ENCODE data around the gene TRERF1. TPM values are rescaled to one million over a fixed set of nuclear protein-coding genes. Genes with fewer than 3 reads are reported as not detected.

TRERF1 gene
- total and polyA plus RNA-seq, 2 experiments from 2014 or later: 11.2 to 20.6 TPM

DNA sequence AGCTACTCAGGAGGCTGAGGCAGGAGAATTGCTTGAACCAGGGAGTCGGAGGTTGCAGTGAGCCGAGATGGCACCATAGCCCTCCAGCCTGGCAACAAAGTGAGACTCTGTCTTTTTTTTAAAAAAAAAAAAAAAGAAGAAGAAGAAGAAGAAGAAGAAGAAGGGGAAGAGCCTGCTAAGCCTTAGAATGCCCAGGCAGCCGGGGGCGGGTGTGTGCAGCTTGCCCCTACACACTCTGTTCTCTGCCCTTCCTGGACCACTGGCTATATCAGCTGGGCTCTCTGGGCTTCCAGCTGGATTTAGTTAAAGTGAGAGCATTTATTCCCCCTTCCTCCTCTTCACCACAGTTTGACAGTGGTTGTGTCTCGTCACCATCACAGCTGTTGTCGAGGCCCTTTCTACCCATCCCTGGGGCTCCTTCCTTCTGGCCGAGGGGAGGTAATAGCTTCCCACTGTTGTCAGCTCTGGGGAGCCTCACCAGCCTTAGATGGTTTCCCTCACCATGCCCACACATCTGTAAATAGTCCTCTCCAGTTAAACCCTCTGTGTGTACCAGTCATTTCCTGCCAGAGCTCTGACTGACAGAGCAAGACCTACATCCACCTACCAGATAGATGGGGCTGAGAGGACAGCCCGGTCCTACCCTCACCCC is 77.6 kb downstream of the TRERF1 start:
- no peaks in the 10 kb centered on the region for H3F3A ChIP-seq (replicated peaks; ENCODE audit: low read depth)
- H3K9me3 Mint-ChIP-seq: no peaks in the 10 kb centered on the region
- peaks cover 5% of the 10 kb centered on the region for H3K27me3 Mint-ChIP-seq (ENCODE audit: insufficient read depth, low read depth, poor library complexity)
- H3K9me2 ChIP-seq (ENCODE audit: insufficient read depth): no peaks in the 10 kb centered on the region
- TF ChIP-seq ZNF331 (CRISPR knock-in tag; IDR thresholded peaks at IDR 0.05; ENCODE audit: low read depth) (no peak), STAT1 (IDR thresholded peaks at IDR 0.05; ENCODE audit: unreplicated experiment) (no peak), ZNF114 (CRISPR knock-in tag; IDR thresholded peaks at IDR 0.05) (no peak), CREB1 (CRISPR knock-in tag; IDR thresholded peaks at IDR 0.05; ENCODE audit: low read depth) (no peak), JUNB (IDR thresholded peaks at IDR 0.05; ENCODE audit: unreplicated experiment) (no peak), NANOG (IDR thresholded peaks at IDR 0.05; ENCODE audit: borderline replicate concordance) (no peak), EZH2 (IDR thresholded peaks at IDR 0.05; ENCODE audit: low read depth, unreplicated experiment) (no peak), EZH2phosphoT487 (IDR thresholded peaks at IDR 0.05; ENCODE audit: unreplicated experiment) (no peak), POLR2AphosphoS5 (IDR thresholded peaks at IDR 0.05; ENCODE audit: low read depth) (no peak)
- TF ChIP-seq, protein P1, sequence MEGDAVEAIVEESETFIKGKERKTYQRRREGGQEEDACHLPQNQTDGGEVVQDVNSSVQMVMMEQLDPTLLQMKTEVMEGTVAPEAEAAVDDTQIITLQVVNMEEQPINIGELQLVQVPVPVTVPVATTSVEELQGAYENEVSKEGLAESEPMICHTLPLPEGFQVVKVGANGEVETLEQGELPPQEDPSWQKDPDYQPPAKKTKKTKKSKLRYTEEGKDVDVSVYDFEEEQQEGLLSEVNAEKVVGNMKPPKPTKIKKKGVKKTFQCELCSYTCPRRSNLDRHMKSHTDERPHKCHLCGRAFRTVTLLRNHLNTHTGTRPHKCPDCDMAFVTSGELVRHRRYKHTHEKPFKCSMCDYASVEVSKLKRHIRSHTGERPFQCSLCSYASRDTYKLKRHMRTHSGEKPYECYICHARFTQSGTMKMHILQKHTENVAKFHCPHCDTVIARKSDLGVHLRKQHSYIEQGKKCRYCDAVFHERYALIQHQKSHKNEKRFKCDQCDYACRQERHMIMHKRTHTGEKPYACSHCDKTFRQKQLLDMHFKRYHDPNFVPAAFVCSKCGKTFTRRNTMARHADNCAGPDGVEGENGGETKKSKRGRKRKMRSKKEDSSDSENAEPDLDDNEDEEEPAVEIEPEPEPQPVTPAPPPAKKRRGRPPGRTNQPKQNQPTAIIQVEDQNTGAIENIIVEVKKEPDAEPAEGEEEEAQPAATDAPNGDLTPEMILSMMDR (conservative IDR thresholded peaks at IDR 0.05; ENCODE audit: low read depth in 2 of 2): no peak
- TF ChIP-seq, protein P2, sequence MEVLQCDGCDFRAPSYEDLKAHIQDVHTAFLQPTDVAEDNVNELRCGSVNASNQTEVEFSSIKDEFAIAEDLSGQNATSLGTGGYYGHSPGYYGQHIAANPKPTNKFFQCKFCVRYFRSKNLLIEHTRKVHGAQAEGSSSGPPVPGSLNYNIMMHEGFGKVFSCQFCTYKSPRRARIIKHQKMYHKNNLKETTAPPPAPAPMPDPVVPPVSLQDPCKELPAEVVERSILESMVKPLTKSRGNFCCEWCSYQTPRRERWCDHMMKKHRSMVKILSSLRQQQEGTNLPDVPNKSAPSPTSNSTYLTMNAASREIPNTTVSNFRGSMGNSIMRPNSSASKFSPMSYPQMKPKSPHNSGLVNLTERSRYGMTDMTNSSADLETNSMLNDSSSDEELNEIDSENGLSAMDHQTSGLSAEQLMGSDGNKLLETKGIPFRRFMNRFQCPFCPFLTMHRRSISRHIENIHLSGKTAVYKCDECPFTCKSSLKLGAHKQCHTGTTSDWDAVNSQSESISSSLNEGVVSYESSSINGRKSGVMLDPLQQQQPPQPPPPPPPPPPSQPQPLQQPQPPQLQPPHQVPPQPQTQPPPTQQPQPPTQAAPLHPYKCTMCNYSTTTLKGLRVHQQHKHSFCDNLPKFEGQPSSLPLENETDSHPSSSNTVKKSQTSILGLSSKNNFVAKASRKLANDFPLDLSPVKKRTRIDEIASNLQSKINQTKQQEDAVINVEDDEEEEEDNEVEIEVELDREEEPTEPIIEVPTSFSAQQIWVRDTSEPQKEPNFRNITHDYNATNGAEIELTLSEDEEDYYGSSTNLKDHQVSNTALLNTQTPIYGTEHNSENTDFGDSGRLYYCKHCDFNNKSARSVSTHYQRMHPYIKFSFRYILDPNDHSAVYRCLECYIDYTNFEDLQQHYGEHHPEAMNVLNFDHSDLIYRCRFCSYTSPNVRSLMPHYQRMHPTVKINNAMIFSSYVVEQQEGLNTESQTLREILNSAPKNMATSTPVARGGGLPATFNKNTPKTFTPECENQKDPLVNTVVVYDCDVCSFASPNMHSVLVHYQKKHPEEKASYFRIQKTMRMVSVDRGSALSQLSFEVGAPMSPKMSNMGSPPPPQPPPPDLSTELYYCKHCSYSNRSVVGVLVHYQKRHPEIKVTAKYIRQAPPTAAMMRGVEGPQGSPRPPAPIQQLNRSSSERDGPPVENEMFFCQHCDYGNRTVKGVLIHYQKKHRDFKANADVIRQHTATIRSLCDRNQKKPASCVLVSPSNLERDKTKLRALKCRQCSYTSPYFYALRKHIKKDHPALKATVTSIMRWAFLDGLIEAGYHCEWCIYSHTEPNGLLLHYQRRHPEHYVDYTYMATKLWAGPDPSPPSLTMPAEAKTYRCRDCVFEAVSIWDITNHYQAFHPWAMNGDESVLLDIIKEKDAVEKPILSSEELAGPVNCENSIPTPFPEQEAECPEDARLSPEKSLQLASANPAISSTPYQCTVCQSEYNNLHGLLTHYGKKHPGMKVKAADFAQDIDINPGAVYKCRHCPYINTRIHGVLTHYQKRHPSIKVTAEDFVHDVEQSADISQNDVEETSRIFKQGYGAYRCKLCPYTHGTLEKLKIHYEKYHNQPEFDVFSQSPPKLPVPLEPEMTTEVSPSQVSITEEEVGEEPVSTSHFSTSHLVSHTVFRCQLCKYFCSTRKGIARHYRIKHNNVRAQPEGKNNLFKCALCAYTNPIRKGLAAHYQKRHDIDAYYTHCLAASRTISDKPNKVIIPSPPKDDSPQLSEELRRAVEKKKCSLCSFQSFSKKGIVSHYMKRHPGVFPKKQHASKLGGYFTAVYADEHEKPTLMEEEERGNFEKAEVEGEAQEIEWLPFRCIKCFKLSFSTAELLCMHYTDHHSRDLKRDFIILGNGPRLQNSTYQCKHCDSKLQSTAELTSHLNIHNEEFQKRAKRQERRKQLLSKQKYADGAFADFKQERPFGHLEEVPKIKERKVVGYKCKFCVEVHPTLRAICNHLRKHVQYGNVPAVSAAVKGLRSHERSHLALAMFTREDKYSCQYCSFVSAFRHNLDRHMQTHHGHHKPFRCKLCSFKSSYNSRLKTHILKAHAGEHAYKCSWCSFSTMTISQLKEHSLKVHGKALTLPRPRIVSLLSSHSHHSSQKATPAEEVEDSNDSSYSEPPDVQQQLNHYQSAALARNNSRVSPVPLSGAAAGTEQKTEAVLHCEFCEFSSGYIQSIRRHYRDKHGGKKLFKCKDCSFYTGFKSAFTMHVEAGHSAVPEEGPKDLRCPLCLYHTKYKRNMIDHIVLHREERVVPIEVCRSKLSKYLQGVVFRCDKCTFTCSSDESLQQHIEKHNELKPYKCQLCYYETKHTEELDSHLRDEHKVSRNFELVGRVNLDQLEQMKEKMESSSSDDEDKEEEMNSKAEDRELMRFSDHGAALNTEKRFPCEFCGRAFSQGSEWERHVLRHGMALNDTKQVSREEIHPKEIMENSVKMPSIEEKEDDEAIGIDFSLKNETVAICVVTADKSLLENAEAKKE (CRISPR knock-in tag; IDR thresholded peaks at IDR 0.05): no peak
- TF ChIP-seq, protein P3, sequence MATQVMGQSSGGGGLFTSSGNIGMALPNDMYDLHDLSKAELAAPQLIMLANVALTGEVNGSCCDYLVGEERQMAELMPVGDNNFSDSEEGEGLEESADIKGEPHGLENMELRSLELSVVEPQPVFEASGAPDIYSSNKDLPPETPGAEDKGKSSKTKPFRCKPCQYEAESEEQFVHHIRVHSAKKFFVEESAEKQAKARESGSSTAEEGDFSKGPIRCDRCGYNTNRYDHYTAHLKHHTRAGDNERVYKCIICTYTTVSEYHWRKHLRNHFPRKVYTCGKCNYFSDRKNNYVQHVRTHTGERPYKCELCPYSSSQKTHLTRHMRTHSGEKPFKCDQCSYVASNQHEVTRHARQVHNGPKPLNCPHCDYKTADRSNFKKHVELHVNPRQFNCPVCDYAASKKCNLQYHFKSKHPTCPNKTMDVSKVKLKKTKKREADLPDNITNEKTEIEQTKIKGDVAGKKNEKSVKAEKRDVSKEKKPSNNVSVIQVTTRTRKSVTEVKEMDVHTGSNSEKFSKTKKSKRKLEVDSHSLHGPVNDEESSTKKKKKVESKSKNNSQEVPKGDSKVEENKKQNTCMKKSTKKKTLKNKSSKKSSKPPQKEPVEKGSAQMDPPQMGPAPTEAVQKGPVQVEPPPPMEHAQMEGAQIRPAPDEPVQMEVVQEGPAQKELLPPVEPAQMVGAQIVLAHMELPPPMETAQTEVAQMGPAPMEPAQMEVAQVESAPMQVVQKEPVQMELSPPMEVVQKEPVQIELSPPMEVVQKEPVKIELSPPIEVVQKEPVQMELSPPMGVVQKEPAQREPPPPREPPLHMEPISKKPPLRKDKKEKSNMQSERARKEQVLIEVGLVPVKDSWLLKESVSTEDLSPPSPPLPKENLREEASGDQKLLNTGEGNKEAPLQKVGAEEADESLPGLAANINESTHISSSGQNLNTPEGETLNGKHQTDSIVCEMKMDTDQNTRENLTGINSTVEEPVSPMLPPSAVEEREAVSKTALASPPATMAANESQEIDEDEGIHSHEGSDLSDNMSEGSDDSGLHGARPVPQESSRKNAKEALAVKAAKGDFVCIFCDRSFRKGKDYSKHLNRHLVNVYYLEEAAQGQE (IDR thresholded peaks at IDR 0.05; ENCODE audit: unreplicated experiment): no peak
- H3K27me3 ChIP-seq (ENCODE audit: insufficient read depth): no peaks in the 10 kb centered on the region
- H3K4me2 ChIP-seq: no peak overlapping the region
- H3K4me3 ChIP-seq: no peak overlapping the region
- H3K79me2 ChIP-seq (replicated peaks; ENCODE audit: insufficient read depth): peaks cover 83% of the 10 kb centered on the region
- ATAC-seq (no peak), DNase-seq (ENCODE audit: low spot score) (no peak)
- no peak overlapping the region for H2AFZ ChIP-seq
- no peak overlapping the region for H3K27ac ChIP-seq (ENCODE audit: low read depth)
- H3K4me1 Mint-ChIP-seq: peaks cover 22% of the 10 kb centered on the region
- no peak overlapping the region for H3K4me3 Mint-ChIP-seq
- H3K36me3 Mint-ChIP-seq (ENCODE audit: low read depth): peaks cover 5% of the 10 kb centered on the region; the same call in 1 of the 3 replicates
- no peaks in the 10 kb centered on the region for H3K36me3 ChIP-seq (ENCODE audit: insufficient read depth)
- no peak overlapping the region for H3K27ac Mint-ChIP-seq
- H4K20me1 ChIP-seq (replicated peaks; ENCODE audit: insufficient read depth): peaks cover 36% of the 10 kb centered on the region
- H3K4me1 ChIP-seq (ENCODE audit: insufficient read depth): peaks cover 13% of the 10 kb centered on the region

Measured in GM23338 (cell line).